Chondrocyte (in vitro differentiated cells): ENCODE measurements around the gene STAT5A. TPM values are rescaled to one million over a fixed set of nuclear protein-coding genes. Genes with fewer than 3 reads are reported as not detected.

ENCODE experiments used
- DNase-seq: peaks from one replicate; pipeline ENCODE4 v3.0.0; 2021; ENCODE audit warnings: mixed read lengths, low spot score
- H3K27ac Mint-ChIP-seq: one replicate; pipeline ENCODE4 v1.8.0; 2021; ENCODE audit warnings: mild to moderate bottlenecking, moderate library complexity, mixed read lengths; ENCODE audit not compliant: unreplicated experiment
- H3K27me3 Mint-ChIP-seq: 2 replicates; pipeline ENCODE4 v1.8.0; 2021; ENCODE audit warnings: low read depth, mixed read lengths
- H3K36me3 Mint-ChIP-seq: 2 replicates; pipeline ENCODE4 v1.8.0; 2021; ENCODE audit warnings: low read depth, mixed read lengths
- H3K4me1 Mint-ChIP-seq: 2 replicates; pipeline ENCODE4 v1.8.0; 2021; ENCODE audit warnings: low read depth, mild to moderate bottlenecking, mixed read lengths
- H3K4me3 Mint-ChIP-seq: one replicate; pipeline ENCODE4 v1.8.0; 2021; ENCODE audit warnings: mild to moderate bottlenecking, moderate library complexity, mixed read lengths; ENCODE audit not compliant: unreplicated experiment
- H3K9me3 Mint-ChIP-seq: 2 replicates; pipeline ENCODE4 v1.8.0; 2021; ENCODE audit warnings: low read depth, mixed read lengths
- CTCF ChIP-seq: fragments of 200-600 bp; sonication (generic); IDR thresholded peaks from 2 replicates; pipeline ENCODE4 v1.5.0; 2021; ENCODE audit warnings: antibody characterized with exemption, mild to moderate bottlenecking, moderate library complexity
- total RNA-seq: library from RNA; stranded (reverse); gene quantifications from 3 replicates; pipeline ENCODE4 v1.2.1, GENCODE V29; 2021

STAT5A gene
- total RNA-seq, 1 donor from 2014 or later = 14.3 TPM

- DNase-seq = no peak
- Mint-ChIP-seq H3K4me1 (peaks cover 7% of the 10 kb centered on the region), H3K9me3 (no peaks in the 10 kb centered on the region), H3K4me3 (no peak overlapping the region), H3K27me3 (no peaks in the 10 kb centered on the region), H3K36me3 (peaks cover 26% of the 10 kb centered on the region), H3K27ac (no peak overlapping the region)
- TF ChIP-seq CTCF = no peak
Measured at GRCh38 chr17:42312035-42312284, 23.7 kb downstream of the STAT5A start.

- Mint-ChIP-seq H3K4me3 (no peak overlapping the region), H3K27me3 (no peaks in the 10 kb centered on the region), H3K27ac (no peak overlapping the region), H3K36me3 (peaks cover 28% of the 10 kb centered on the region), H3K9me3 (no peaks in the 10 kb centered on the region), H3K4me1 (peaks cover 7% of the 10 kb centered on the region)
- DNase-seq = no peak
- peak; percentile 81 for TF ChIP-seq CTCF
Measured at GRCh38 chr17:42312285-42313130, 24.2 kb downstream of the STAT5A start.

- TF ChIP-seq CTCF = no peak
- Mint-ChIP-seq H3K9me3 (no peaks in the 10 kb centered on the region), H3K4me3 (no peak overlapping the region), H3K36me3 (peaks cover 28% of the 10 kb centered on the region), H3K4me1 (peaks cover 7% of the 10 kb centered on the region), H3K27me3 (no peaks in the 10 kb centered on the region), H3K27ac (no peak overlapping the region)
- DNase-seq = no peak
Measured at GRCh38 chr17:42313389-42313772, 25.1 kb downstream of the STAT5A start.

GRCh38 chr17:42313773-42314566 is 25.7 kb downstream of the STAT5A start:
- Mint-ChIP-seq H3K27me3 (no peaks in the 10 kb centered on the region), H3K36me3 (peaks cover 27% of the 10 kb centered on the region), H3K9me3 (no peaks in the 10 kb centered on the region), H3K27ac (no peak overlapping the region), H3K4me1 (peaks cover 7% of the 10 kb centered on the region), H3K4me3 (no peak overlapping the region)
- no peak for TF ChIP-seq CTCF
- DNase-seq = no peak

- Mint-ChIP-seq H3K4me1 (peaks cover 14% of the 10 kb centered on the region), H3K4me3 (no peak overlapping the region), H3K9me3 (no peaks in the 10 kb centered on the region), H3K27ac (no peak overlapping the region), H3K36me3 (peaks cover 33% of the 10 kb centered on the region), H3K27me3 (no peaks in the 10 kb centered on the region)
- TF ChIP-seq CTCF = no peak
- DNase-seq = no peak
Measured at GRCh38 chr17:42315402-42316156, 27.3 kb downstream of the STAT5A start.
